Type B pancreatic cell (in vitro differentiated cells): ENCODE measurements around the gene GRK5. TPM values are rescaled to one million over a fixed set of nuclear protein-coding genes. Genes with fewer than 3 reads are reported as not detected.

Source experiments
- DNase-seq: peaks from one replicate; pipeline ENCODE4 v3.0.0; 2021; ENCODE audit warnings: mixed read lengths; ENCODE audit not compliant: unreplicated experiment; ENCODE audit errors: extremely low spot score
- H3K27ac Mint-ChIP-seq: 2 replicates; pipeline ENCODE4 v1.8.0; 2021; ENCODE audit warnings: mild to moderate bottlenecking, mixed read lengths
- H3K27me3 Mint-ChIP-seq: 2 replicates; pipeline ENCODE4 v1.8.0; 2021; ENCODE audit warnings: mixed read lengths
- H3K36me3 Mint-ChIP-seq: 2 replicates; pipeline ENCODE4 v1.8.0; 2021; ENCODE audit warnings: mixed read lengths
- H3K4me1 Mint-ChIP-seq: one replicate; pipeline ENCODE4 v1.8.0; 2021; ENCODE audit warnings: mixed read lengths; ENCODE audit not compliant: unreplicated experiment
- H3K4me3 Mint-ChIP-seq: 2 replicates; pipeline ENCODE4 v1.8.0; 2021; ENCODE audit warnings: mild to moderate bottlenecking, mixed read lengths
- H3K9me3 Mint-ChIP-seq: 2 replicates; pipeline ENCODE4 v1.8.0; 2021; ENCODE audit warnings: mixed read lengths
- total RNA-seq: library from RNA; stranded (reverse); gene quantifications from 2 replicates; pipeline ENCODE4 v1.2.1, GENCODE V29; 2021; ENCODE audit warnings: low replicate concordance
- TF ChIP-seq, protein P1 (sequence below): fragments of 200-600 bp; sonication (generic); conservative IDR thresholded peaks from 2 replicates; pipeline ENCODE4 v1.5.0; 2021; ENCODE audit warnings: antibody characterized with exemption, mild to moderate bottlenecking

The GRK5 gene
- total RNA-seq, 1 donor from 2014 or later, result 24.8 TPM

DNA sequence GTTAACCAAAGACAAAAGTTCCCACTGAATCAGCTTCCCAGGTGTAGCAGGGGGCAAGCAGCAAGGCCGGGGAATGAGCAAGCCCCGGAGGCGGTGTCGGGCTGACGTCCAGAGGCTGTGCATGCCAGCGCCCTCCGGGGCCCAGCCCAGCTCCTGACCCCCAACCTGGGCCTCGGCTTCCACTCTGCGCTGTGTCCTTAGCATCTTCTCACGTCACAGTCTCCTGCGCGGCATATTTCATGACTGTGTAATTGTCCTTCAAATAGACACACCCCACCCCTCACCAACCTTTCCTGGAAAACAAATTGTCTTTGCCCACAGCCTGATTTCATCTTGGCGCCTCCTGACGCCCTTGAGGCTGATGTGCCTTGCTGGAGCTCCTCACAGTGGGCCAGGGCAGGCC, 201.6 kb downstream of the GRK5 start:
- DNase-seq, result no peak
- TF ChIP-seq, protein P1, sequence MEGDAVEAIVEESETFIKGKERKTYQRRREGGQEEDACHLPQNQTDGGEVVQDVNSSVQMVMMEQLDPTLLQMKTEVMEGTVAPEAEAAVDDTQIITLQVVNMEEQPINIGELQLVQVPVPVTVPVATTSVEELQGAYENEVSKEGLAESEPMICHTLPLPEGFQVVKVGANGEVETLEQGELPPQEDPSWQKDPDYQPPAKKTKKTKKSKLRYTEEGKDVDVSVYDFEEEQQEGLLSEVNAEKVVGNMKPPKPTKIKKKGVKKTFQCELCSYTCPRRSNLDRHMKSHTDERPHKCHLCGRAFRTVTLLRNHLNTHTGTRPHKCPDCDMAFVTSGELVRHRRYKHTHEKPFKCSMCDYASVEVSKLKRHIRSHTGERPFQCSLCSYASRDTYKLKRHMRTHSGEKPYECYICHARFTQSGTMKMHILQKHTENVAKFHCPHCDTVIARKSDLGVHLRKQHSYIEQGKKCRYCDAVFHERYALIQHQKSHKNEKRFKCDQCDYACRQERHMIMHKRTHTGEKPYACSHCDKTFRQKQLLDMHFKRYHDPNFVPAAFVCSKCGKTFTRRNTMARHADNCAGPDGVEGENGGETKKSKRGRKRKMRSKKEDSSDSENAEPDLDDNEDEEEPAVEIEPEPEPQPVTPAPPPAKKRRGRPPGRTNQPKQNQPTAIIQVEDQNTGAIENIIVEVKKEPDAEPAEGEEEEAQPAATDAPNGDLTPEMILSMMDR, result no peak
- H3K4me1 Mint-ChIP-seq, result peaks cover 54% of the 10 kb centered on the region
- H3K27me3 Mint-ChIP-seq, result peaks cover 4% of the 10 kb centered on the region
- no peak overlapping the region for H3K4me3 Mint-ChIP-seq
- no peaks in the 10 kb centered on the region for H3K36me3 Mint-ChIP-seq
- no peaks in the 10 kb centered on the region for H3K9me3 Mint-ChIP-seq
- no peak overlapping the region for H3K27ac Mint-ChIP-seq

DNA sequence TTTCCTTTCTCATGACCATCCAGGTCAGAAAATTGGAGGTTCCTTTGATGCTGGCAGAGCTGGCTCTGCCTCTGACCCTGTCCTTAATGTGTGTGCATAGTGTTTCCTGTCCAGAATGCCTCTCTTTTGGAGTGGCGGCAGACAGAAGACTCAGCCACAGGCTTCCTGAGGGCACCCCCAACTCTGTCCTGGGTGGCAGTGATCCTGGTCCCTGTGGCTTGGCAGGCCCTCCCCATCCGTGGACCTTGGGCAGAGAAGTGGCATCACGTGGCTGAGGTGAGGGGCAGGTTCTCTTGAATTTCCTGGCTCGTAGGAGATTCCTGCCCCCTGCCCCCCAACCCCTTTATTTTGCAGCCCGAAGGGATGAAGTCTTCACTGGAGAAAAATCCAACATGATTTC, 202.0 kb downstream of the GRK5 start:
- Mint-ChIP-seq H3K4me3 (no peak overlapping the region), H3K27ac (no peak overlapping the region), H3K9me3 (no peaks in the 10 kb centered on the region), H3K36me3 (no peaks in the 10 kb centered on the region), H3K4me1 (peaks cover 58% of the 10 kb centered on the region), H3K27me3 (peaks cover 4% of the 10 kb centered on the region)
- TF ChIP-seq, protein P1, result no peak
- DNase-seq, result no peak

DNA sequence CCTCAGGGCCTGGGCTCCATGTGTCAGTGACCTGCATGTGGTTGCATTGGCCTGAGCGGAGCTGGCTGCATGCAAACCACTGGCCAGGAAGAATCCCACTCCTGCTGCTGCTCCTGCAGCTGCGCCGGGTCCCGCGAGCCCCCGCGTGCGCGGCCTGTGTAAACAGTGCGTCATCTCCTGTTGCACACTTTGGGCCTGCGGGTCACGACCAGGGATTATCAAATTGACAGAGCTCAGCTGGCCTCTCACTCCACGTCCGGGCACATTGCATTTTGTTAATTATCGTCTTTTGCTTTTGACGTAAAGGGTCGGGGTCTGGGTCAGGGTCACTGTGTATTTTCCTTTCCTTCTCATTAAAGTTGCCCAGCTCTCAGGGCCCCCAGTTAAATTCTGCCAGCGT, 202.5 kb downstream of the GRK5 start:
- no peak for DNase-seq
- Mint-ChIP-seq H3K27ac (peak overlapping the region; percentile 64), H3K27me3 (peaks cover 4% of the 10 kb centered on the region), H3K9me3 (no peaks in the 10 kb centered on the region), H3K4me1 (peaks cover 60% of the 10 kb centered on the region), H3K4me3 (peak overlapping the region; percentile 61), H3K36me3 (no peaks in the 10 kb centered on the region)
- TF ChIP-seq, protein P1, result no peak

DNA sequence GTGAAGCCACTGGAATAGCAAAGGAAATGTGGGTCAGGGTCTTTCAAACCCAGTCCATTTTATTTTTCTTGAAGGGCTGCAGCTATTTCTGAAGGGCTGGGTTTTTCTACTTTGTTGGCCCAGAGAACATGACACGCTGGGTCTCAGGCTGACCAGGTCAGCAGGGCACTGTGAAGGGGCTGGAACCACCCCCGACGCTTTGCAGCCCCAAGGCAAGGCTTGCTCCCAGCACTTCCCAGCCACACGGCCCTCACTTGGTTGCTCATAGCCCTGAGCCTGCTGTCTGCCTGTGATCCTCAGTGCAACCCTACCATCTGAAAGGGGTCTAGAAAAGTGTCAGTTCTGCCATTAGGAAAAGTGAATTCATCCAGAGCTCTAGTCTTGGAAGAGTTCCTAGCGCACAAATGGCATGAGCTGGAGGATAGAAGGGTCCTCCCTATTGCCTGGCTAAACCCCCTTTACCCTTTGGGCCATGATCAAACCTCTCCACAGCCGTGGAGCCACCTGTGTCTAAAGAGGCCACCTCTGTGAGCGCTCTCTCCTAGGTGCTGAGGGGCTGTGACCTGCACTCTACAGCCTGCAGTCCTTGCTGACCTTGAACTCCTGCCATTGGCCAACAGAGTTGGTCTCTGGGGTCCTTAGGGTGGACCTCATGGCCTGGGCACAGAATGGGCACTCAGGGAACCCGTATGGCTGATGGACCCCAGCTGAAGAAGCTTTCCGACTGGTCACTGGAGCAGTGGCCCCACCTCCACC, 203.2 kb downstream of the GRK5 start:
- peak overlapping the region; percentile 64 for H3K27ac Mint-ChIP-seq
- H3K36me3 Mint-ChIP-seq, result no peaks in the 10 kb centered on the region
- H3K9me3 Mint-ChIP-seq, result no peaks in the 10 kb centered on the region
- TF ChIP-seq, protein P1, result no peak
- DNase-seq, result no peak
- peak overlapping the region; percentile 61 for H3K4me3 Mint-ChIP-seq
- peaks cover 4% of the 10 kb centered on the region for H3K27me3 Mint-ChIP-seq
- H3K4me1 Mint-ChIP-seq, result peaks cover 60% of the 10 kb centered on the region

DNA sequence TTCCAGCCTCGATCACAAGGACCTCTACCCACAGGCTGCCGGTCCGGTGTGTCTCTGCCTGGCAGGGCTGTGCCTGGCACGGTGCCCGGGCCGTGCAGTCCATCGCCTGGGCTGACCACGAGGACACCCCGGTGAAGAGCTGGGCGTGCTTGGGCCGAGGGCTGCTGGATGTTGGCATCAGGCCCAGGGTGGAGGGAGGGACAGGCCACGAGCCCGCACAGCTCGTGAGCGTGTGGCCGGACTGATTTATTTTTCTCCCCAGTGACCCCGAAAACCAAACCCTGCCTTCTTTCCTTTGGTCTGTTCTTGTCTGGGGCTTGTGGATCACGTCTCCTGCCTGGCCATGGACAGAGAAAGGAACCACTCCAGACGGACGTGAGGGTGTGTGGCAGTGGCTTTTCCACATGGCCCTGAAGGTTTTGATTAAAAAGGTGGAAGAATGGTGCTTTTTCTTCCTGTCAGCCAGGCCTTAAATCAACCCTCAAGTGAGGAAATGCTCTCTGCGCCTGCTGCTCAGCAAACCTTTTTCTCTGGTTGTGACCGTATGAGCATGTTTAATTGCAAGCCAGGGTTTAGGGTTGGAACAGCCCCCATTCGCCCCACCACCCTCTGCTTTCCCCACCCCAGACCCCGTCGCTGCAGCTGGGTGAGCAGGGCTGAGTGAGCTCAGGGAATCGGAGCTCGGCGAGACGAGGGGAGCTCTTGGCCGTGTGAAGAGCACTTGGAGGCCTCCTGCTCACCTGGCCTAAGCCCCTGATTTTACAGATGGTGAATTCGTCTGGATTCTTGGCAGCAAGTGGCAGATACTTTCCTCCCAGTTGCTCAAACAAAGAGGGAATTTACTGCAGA, 205.1 kb downstream of the GRK5 start:
- H3K36me3 Mint-ChIP-seq, result no peaks in the 10 kb centered on the region
- H3K4me3 Mint-ChIP-seq, result peak overlapping the region; percentile 53
- TF ChIP-seq, protein P1, result no peak
- peaks cover 53% of the 10 kb centered on the region for H3K4me1 Mint-ChIP-seq
- no peaks in the 10 kb centered on the region for H3K9me3 Mint-ChIP-seq
- peak overlapping the region; percentile 88 for H3K27ac Mint-ChIP-seq
- H3K27me3 Mint-ChIP-seq, result peaks cover 5% of the 10 kb centered on the region
- DNase-seq, result no peak
